Neural cell (in vitro differentiated cells): ENCODE results near the gene ZNF536. TPM values are rescaled to one million over a fixed set of nuclear protein-coding genes. Genes with fewer than 3 reads are reported as not detected.

ENCODE experiments used
- H2AFZ ChIP-seq: fragments of 200-600, 300-800 bp; sonication (generic), shearing (Covaris generic); 2 replicates; pipeline ENCODE4 v1.6.0; 2014; ENCODE audit warnings: low read depth, mild to moderate bottlenecking, antibody characterized with exemption, low read length, moderate library complexity
- H3F3A ChIP-seq: fragments of 200-600 bp; shearing (Covaris generic); 2 replicates; pipeline ENCODE4 v1.6.1; 2016; ENCODE audit warnings: mild to moderate bottlenecking, moderate library complexity, mixed read lengths, antibody characterized with exemption, low read length; ENCODE audit not compliant: insufficient read depth, poor library complexity, severe bottlenecking
- H3K27ac ChIP-seq: fragments of 200-600, 300-800 bp; sonication (generic), shearing (Covaris generic); 2 replicates; pipeline ENCODE4 v1.5.1; 2014; ENCODE audit warnings: mild to moderate bottlenecking, low read length, moderate library complexity
- H3K27me3 ChIP-seq: fragments of 300-800, 200-600 bp; sonication (generic), shearing (Covaris generic); 2 replicates; pipeline ENCODE4 v1.6.0; 2014; ENCODE audit warnings: mild to moderate bottlenecking, low read depth, low read length, moderate library complexity; ENCODE audit not compliant: insufficient read depth
- H3K36me3 ChIP-seq: fragments of 300-800, 200-600 bp; sonication (generic), shearing (Covaris generic); 2 replicates; pipeline ENCODE4 v1.5.1; 2014; ENCODE audit warnings: mild to moderate bottlenecking, antibody characterized with exemption, low read length, moderate library complexity; ENCODE audit not compliant: insufficient read depth
- H3K4me2 ChIP-seq: fragments of 300-800, 200-600 bp; sonication (generic), shearing (Covaris generic); 2 replicates; pipeline ENCODE4 v1.6.0; 2014; ENCODE audit warnings: mild to moderate bottlenecking, low read length
- H3K4me3 ChIP-seq: fragments of 300-800, 200-600 bp; sonication (generic), shearing (Covaris generic); 2 replicates; pipeline ENCODE4 v1.5.1; 2014; ENCODE audit warnings: mild to moderate bottlenecking, low read length, moderate library complexity
- H3K79me2 ChIP-seq: fragments of 200-600 bp; shearing (Covaris generic); replicated peaks from 2 replicates; pipeline ENCODE4 v1.6.0; 2014; ENCODE audit warnings: mild to moderate bottlenecking, low read length, moderate library complexity; ENCODE audit not compliant: insufficient read depth
- H3K9ac ChIP-seq: fragments of 300-800, 200-600 bp; sonication (generic), shearing (Covaris generic); 2 replicates; pipeline ENCODE4 v1.6.1; 2016; ENCODE audit warnings: mild to moderate bottlenecking, low read length, mixed read lengths
- H3K9me2 ChIP-seq: fragments of 200-600 bp; shearing (Covaris generic); 2 replicates; pipeline ENCODE4 v1.6.1; 2016; ENCODE audit warnings: mild to moderate bottlenecking, low read length, mixed read lengths; ENCODE audit not compliant: insufficient read depth
- H3K9me3 ChIP-seq: fragments of 200-600, 300-800 bp; sonication (generic), shearing (Covaris generic); 2 replicates; pipeline ENCODE4 v1.6.1; 2016; ENCODE audit warnings: mild to moderate bottlenecking, mixed run types, low read length, moderate library complexity, mixed read lengths
- H4K20me1 ChIP-seq: fragments of 200-600 bp; shearing (Covaris generic); 2 replicates; pipeline ENCODE4 v1.6.1; 2016; ENCODE audit warnings: mild to moderate bottlenecking, mixed run types; ENCODE audit not compliant: insufficient read depth
- CTCF ChIP-seq: fragments of 450-650 bp; IDR thresholded peaks from 2 replicates; pipeline ENCODE4 v1.5.1; 2014; ENCODE audit warnings: antibody characterized with exemption, mild to moderate bottlenecking, moderate library complexity; ENCODE audit not compliant: poor library complexity, severe bottlenecking
- EP300 ChIP-seq: fragments of 450-650 bp; conservative IDR thresholded peaks from 2 replicates; pipeline ENCODE4 v1.6.1; 2014; ENCODE audit warnings: antibody characterized with exemption, mild to moderate bottlenecking, moderate library complexity; ENCODE audit not compliant: poor library complexity, severe bottlenecking
- EZH2 ChIP-seq: fragments of 200-600, 300-800 bp; shearing (Covaris generic), sonication (generic); IDR thresholded peaks from 2 replicates; pipeline ENCODE4 v1.6.1; 2014; ENCODE audit warnings: antibody characterized with exemption, low read length, borderline replicate concordance, mild to moderate bottlenecking; ENCODE audit not compliant: insufficient read depth, poor library complexity, severe bottlenecking
- MXI1 ChIP-seq: fragments of 450-650 bp; conservative IDR thresholded peaks from 2 replicates; pipeline ENCODE4 v1.6.1; 2014; ENCODE audit warnings: antibody characterized with exemption, mild to moderate bottlenecking; ENCODE audit not compliant: poor library complexity, severe bottlenecking
- POLR2AphosphoS5 ChIP-seq: IDR thresholded peaks from 2 replicates; pipeline ENCODE4 v1.6.1; 2012
- RAD21 ChIP-seq: fragments of 450-650 bp; conservative IDR thresholded peaks from 2 replicates; pipeline ENCODE4 v1.6.1; 2014; ENCODE audit warnings: antibody characterized with exemption, mild to moderate bottlenecking, moderate library complexity
- REST ChIP-seq: IDR thresholded peaks from 2 replicates; pipeline ENCODE4 v1.6.1; 2012; ENCODE audit warnings: borderline replicate concordance
- SMC3 ChIP-seq: fragments of 450-650 bp; conservative IDR thresholded peaks from 2 replicates; pipeline ENCODE4 v1.6.1; 2014; ENCODE audit warnings: antibody characterized with exemption, mild to moderate bottlenecking, moderate library complexity; ENCODE audit not compliant: poor library complexity
- TAF1 ChIP-seq: IDR thresholded peaks from 2 replicates; pipeline ENCODE4 v1.6.1; 2012; ENCODE audit warnings: low read depth
- polyA plus RNA-seq: library from polyadenylated mRNA; depleted of rRNA; stranded (reverse); fragments of >200 nt; gene quantifications from 2 replicates; pipeline ENCODE4 v1.2.3, GENCODE V29; 2014

Gene ZNF536
- polyA plus RNA-seq, 1 donor from 2014 or later, result 13.9 TPM

GRCh38 chr19:30552593-30552992 lies 180.4 kb downstream of the ZNF536 start:
- Histone ChIP-seq H3K4me2 (no peak overlapping the region), H4K20me1 (no peaks in the 10 kb centered on the region), H3K36me3 (no peaks in the 10 kb centered on the region), H3K27me3 (no peaks in the 10 kb centered on the region), H2AFZ (no peak overlapping the region), H3K4me3 (no peak overlapping the region), H3K9me3 (no peaks in the 10 kb centered on the region), H3K27ac (no peak overlapping the region), H3K9ac (no peak overlapping the region), H3K9me2 (no peaks in the 10 kb centered on the region), H3F3A (no peaks in the 10 kb centered on the region), H3K79me2 (no peaks in the 10 kb centered on the region)
- TF ChIP-seq CTCF, result no peak

GRCh38 chr19:30555075-30555790 lies 183.0 kb downstream of the ZNF536 start:
- Histone ChIP-seq H3K9me2 (no peaks in the 10 kb centered on the region), H2AFZ (no peak overlapping the region), H3K9me3 (no peaks in the 10 kb centered on the region), H3K4me2 (no peak overlapping the region), H3K27ac (no peak overlapping the region), H3K9ac (no peak overlapping the region), H3K79me2 (no peaks in the 10 kb centered on the region), H3K36me3 (no peaks in the 10 kb centered on the region), H3F3A (no peaks in the 10 kb centered on the region), H3K27me3 (no peaks in the 10 kb centered on the region), H4K20me1 (no peaks in the 10 kb centered on the region), H3K4me3 (no peak overlapping the region)
- TF ChIP-seq EZH2, result no peak
- TF ChIP-seq RAD21, result no peak
- TF ChIP-seq REST, result no peak
- no peak for TF ChIP-seq TAF1
- no peak for TF ChIP-seq CTCF
- no peak for TF ChIP-seq EP300
- TF ChIP-seq MXI1, result no peak
- TF ChIP-seq POLR2AphosphoS5, result no peak
- TF ChIP-seq SMC3, result no peak
